ENCODE results near the gene TTLL10. TPM values are rescaled to one million over a fixed set of nuclear protein-coding genes. Genes with fewer than 3 reads are reported as not detected.

Gene TTLL10
- polyA plus RNA-seq, 1 of the 3 experiments (the other 2 are of a cell fraction) = not detected

DNA sequence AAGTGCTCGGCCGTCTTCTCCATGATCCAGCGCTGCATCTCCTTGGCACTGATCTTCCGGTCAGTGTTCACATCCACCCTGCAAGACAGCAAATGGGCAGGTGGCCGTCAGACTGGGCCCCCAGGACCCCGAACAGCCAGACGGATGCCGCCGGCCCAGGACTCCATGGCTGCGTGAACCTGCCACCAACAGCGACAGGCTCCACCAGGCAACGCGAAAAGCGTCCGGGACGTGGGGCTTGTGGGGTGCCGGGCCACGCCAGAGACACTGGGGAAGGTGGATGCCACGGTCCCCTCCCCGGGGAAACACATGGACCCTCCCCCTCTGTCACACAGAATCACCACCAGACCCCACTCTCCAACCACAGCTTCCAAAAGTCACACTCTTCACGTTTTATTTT lies 50.2 kb downstream of the TTLL10 start:
- no peak overlapping the region for H3K4me2 ChIP-seq
- peaks cover 23% of the 10 kb centered on the region for H3K79me2 ChIP-seq (ENCODE audit: insufficient read depth)
- 0 out of 2 replicates have a peak, but pooled peaks cover under 1% of the 10 kb centered on the region for H4K20me1 ChIP-seq (ENCODE audit: insufficient read depth)
- H3K36me3 ChIP-seq (replicated peaks in 1 of 2; ENCODE audit: control insufficient read depth in 1 of 2, insufficient read depth in 2 of 2, low read length in 1 of 2) = peaks cover 0 to 51% of the 10 kb centered on the region in 2 experiments
- no peaks in the 10 kb centered on the region for H3K27me3 ChIP-seq (ENCODE audit: insufficient read depth)
- no peaks in the 10 kb centered on the region for H3F3A ChIP-seq (replicated peaks; ENCODE audit: insufficient read depth)
- H2AFZ ChIP-seq (ENCODE audit: low read depth) = no peak overlapping the region
- DNase-seq = no peak
- H3K4me1 ChIP-seq (ENCODE audit: control insufficient read depth in 1 of 2, insufficient read depth in 2 of 2, low read depth in 1 of 2, low read length in 1 of 2) = no peaks in the 10 kb centered on the region
- TF ChIP-seq EZH2phosphoT487 (IDR thresholded peaks at IDR 0.05; ENCODE audit: borderline replicate concordance, low read depth) (no peak), USF1 (IDR thresholded peaks at IDR 0.05; ENCODE audit: borderline replicate concordance, low read depth) (no peak), GATA2 (CRISPR knock-in tag; IDR thresholded peaks at IDR 0.05) (no peak), RAD21 (IDR thresholded peaks at IDR 0.05; ENCODE audit: low read length) (no peak), USF2 (IDR thresholded peaks at IDR 0.05; ENCODE audit: borderline replicate concordance, low read depth, low read length) (no peak), REST (IDR thresholded peaks at IDR 0.05; ENCODE audit: low read depth, low read length) (no peak), SMC3 (IDR thresholded peaks at IDR 0.05; ENCODE audit: low read depth, low read length) (no peak), RFX5 (IDR thresholded peaks at IDR 0.05; ENCODE audit: low read length) (no peak), ELF1 (IDR thresholded peaks at IDR 0.05) (no peak), FOXM1 (IDR thresholded peaks at IDR 0.05; ENCODE audit: low read depth) (no peak), MXI1 (IDR thresholded peaks at IDR 0.05; ENCODE audit: low read depth, low read length) (no peak), CHD2 (IDR thresholded peaks at IDR 0.05; ENCODE audit: low read length, partially characterized antibody) (no peak), TEAD4 (IDR thresholded peaks at IDR 0.05; ENCODE audit: borderline replicate concordance, insufficient read depth) (no peak)
- TF ChIP-seq, protein P1, sequence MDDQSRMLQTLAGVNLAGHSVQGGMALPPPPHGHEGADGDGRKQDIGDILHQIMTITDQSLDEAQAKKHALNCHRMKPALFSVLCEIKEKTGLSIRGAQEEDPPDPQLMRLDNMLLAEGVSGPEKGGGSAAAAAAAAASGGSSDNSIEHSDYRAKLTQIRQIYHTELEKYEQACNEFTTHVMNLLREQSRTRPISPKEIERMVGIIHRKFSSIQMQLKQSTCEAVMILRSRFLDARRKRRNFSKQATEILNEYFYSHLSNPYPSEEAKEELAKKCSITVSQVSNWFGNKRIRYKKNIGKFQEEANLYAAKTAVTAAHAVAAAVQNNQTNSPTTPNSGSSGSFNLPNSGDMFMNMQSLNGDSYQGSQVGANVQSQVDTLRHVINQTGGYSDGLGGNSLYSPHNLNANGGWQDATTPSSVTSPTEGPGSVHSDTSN (IDR thresholded peaks at IDR 0.05) = no peak
- WGBS (ENCODE audit: low lambda C conversion rate) = 91% methylated on average over 10 of the region's 21 CpGs
- POLR2A ChIA-PET = no interaction called here
- no peaks in the 10 kb centered on the region for H3K9me2 ChIP-seq
- no peak overlapping the region for H3K27ac ChIP-seq (ENCODE audit: low read depth in 2 of 2, low read length in 1 of 2)
- no peak overlapping the region for H3K9ac ChIP-seq
- no peak overlapping the region for H3K4me3 ChIP-seq (ENCODE audit: low read depth in 2 of 2, low read length in 1 of 2)
- CTCF ChIA-PET = interaction anchor here (7.4 kb wide), 1 partner anchor 102 kb away, joined by 37 read pairs; no protein-coding TSS in a partner anchor
- H3K9me3 ChIP-seq = no peaks in the 10 kb centered on the region

All from SK-N-SH (cell line).